ENCODE data around the gene PRIM2. TPM values are rescaled to one million over a fixed set of nuclear protein-coding genes. Genes with fewer than 3 reads are reported as not detected.
A peak's percentile ranks its signal among the peaks of the same experiment; 100 is the strongest.

Gene PRIM2
- total and polyA plus RNA-seq, 10 of the 15 experiments (the other 5 are each of a cell fraction or from before 2014, with no cell fraction given), result 13.2 to 38.6 (median 25.1) TPM

DNA sequence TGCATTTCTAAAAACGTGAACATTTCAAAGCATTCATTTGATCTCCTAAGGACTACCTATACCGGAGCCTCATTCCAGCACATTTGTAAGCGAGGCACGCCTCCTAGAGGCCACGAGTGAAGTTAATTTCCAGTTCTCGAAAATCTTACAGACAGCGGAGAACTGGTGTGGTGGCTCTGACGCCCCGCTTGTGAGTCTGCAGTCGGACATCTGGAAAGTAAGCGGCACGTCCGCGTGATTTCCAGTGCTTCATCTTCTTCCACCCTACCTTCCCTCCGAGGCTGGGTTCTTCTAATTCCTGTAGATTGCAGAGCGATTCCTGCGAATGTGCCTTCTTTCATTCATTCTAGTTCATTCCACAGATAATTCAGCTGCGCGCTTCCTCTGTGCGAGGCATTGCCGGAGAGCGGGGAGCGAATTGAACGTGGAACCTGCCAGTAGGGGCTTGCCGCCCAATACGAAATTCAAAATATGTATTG lies 810 bp upstream of the PRIM2 start (continued):
- TF ChIP-seq, protein P1, sequence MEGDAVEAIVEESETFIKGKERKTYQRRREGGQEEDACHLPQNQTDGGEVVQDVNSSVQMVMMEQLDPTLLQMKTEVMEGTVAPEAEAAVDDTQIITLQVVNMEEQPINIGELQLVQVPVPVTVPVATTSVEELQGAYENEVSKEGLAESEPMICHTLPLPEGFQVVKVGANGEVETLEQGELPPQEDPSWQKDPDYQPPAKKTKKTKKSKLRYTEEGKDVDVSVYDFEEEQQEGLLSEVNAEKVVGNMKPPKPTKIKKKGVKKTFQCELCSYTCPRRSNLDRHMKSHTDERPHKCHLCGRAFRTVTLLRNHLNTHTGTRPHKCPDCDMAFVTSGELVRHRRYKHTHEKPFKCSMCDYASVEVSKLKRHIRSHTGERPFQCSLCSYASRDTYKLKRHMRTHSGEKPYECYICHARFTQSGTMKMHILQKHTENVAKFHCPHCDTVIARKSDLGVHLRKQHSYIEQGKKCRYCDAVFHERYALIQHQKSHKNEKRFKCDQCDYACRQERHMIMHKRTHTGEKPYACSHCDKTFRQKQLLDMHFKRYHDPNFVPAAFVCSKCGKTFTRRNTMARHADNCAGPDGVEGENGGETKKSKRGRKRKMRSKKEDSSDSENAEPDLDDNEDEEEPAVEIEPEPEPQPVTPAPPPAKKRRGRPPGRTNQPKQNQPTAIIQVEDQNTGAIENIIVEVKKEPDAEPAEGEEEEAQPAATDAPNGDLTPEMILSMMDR (IDR thresholded peaks at IDR 0.05 in 2 of 3, conservative IDR thresholded peaks at IDR 0.05 in 1 of 3; ENCODE audit: control insufficient read depth in 2 of 3, extremely low read depth in 1 of 3, insufficient read depth in 1 of 3, low read depth in 3 of 3, low read length in 3 of 3), result peak; percentile 81 to 98 (median 86); a peak in 5 of 6 replicates
- TF ChIP-seq POU2F2 (IDR thresholded peaks at IDR 0.05; ENCODE audit: borderline replicate concordance, low read depth, low read length) (peak; percentile 71; the same call in 1 of the 3 replicates), NKRF (conservative IDR thresholded peaks at IDR 0.05) (peak; percentile 89; the same call in 1 of the 2 replicates), ASH2L (IDR thresholded peaks at IDR 0.05; ENCODE audit: borderline replicate concordance, low read depth) (0 out of 2 replicates have a peak, but pooled peaks have one; percentile 8), E2F4 (IDR thresholded peaks at IDR 0.05; ENCODE audit: low read depth, low read length) (peak; percentile 49; the same call in 1 of the 2 replicates), HDGF (IDR thresholded peaks at IDR 0.05) (no peak), POLR2A (IDR thresholded peaks at IDR 0.05; ENCODE audit: low read depth, low read length) (peak; percentile 59), WRNIP1 (IDR thresholded peaks at IDR 0.05; ENCODE audit: borderline replicate concordance, low read depth, low read length) (no peak), IRF4 (IDR thresholded peaks at IDR 0.05; ENCODE audit: low read depth, low read length) (0 out of 2 replicates have a peak, but pooled peaks have one; percentile 31), ZSCAN29 (IDR thresholded peaks at IDR 0.05) (peak; percentile 3; the same call in 1 of the 2 replicates), RUNX3 (IDR thresholded peaks at IDR 0.05; ENCODE audit: low read length) (no peak), FOXM1 (IDR thresholded peaks at IDR 0.05; ENCODE audit: low read depth, low read length) (peak; percentile 50; the same call in 1 of the 2 replicates), SMARCA5 (IDR thresholded peaks at IDR 0.05) (peak; percentile 81), BHLHE40 (IDR thresholded peaks at IDR 0.05; ENCODE audit: borderline replicate concordance in 1 of 2, low read depth in 2 of 2, low read length in 1 of 2) (peak in 1 of 2 experiments; percentile 60; a peak in 2 of 4 replicates), CREM (IDR thresholded peaks at IDR 0.05; ENCODE audit: low read depth) (peak; percentile 47), NBN (IDR thresholded peaks at IDR 0.05) (peak; percentile 46; the same call in 1 of the 2 replicates), MXI1 (IDR thresholded peaks at IDR 0.05; ENCODE audit: low read depth, low read length) (peak; percentile 72), RB1 (IDR thresholded peaks at IDR 0.05; ENCODE audit: borderline replicate concordance) (no peak), EED (IDR thresholded peaks at IDR 0.05; ENCODE audit: low read depth) (peak; percentile 33; the same call in 1 of the 2 replicates), SMC3 (IDR thresholded peaks at IDR 0.05; ENCODE audit: borderline replicate concordance, low read length) (peak; percentile 88; the same call in 1 of the 2 replicates), CBX3 (IDR thresholded peaks at IDR 0.05; ENCODE audit: borderline replicate concordance, low read depth) (no peak)
- TF ChIP-seq, protein P2, sequence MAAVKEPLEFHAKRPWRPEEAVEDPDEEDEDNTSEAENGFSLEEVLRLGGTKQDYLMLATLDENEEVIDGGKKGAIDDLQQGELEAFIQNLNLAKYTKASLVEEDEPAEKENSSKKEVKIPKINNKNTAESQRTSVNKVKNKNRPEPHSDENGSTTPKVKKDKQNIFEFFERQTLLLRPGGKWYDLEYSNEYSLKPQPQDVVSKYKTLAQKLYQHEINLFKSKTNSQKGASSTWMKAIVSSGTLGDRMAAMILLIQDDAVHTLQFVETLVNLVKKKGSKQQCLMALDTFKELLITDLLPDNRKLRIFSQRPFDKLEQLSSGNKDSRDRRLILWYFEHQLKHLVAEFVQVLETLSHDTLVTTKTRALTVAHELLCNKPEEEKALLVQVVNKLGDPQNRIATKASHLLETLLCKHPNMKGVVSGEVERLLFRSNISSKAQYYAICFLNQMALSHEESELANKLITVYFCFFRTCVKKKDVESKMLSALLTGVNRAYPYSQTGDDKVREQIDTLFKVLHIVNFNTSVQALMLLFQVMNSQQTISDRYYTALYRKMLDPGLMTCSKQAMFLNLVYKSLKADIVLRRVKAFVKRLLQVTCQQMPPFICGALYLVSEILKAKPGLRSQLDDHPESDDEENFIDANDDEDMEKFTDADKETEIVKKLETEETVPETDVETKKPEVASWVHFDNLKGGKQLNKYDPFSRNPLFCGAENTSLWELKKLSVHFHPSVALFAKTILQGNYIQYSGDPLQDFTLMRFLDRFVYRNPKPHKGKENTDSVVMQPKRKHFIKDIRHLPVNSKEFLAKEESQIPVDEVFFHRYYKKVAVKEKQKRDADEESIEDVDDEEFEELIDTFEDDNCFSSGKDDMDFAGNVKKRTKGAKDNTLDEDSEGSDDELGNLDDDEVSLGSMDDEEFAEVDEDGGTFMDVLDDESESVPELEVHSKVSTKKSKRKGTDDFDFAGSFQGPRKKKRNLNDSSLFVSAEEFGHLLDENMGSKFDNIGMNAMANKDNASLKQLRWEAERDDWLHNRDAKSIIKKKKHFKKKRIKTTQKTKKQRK (IDR thresholded peaks at IDR 0.05; ENCODE audit: low read depth, low read length), result peak; percentile 22; the same call in 1 of the 2 replicates
- TF ChIP-seq, protein P3, sequence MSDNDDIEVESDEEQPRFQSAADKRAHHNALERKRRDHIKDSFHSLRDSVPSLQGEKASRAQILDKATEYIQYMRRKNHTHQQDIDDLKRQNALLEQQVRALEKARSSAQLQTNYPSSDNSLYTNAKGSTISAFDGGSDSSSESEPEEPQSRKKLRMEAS (IDR thresholded peaks at IDR 0.05; ENCODE audit: low read depth, low read length), result peak; percentile 73; the same call in 1 of the 2 replicates
